ENCODE results near the gene TULP1. TPM values are rescaled to one million over a fixed set of nuclear protein-coding genes. Genes with fewer than 3 reads are reported as not detected.

TULP1 gene
- total RNA-seq, 1 experiment from 2014 or later = not detected

DNA sequence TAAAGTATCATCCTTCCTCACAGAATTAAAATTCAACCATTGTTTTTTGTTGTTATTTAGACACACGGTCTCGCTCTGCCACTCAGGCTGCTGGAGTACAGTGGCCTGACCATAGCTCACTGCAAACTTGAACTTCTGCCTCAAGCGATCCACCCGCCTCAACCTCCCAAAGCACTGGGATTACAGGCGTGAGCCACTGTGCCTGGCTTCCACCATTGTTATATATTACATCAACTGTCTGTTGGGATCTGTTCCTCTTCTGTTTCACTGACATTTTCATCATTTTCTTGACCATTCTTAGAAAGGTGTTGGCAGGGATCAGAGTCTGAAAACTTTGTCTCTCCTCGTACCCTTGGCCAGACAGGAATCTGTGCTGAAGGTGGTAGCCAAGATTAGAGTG lies 21.3 kb upstream of the TULP1 start:
- TF ChIP-seq, protein P1, sequence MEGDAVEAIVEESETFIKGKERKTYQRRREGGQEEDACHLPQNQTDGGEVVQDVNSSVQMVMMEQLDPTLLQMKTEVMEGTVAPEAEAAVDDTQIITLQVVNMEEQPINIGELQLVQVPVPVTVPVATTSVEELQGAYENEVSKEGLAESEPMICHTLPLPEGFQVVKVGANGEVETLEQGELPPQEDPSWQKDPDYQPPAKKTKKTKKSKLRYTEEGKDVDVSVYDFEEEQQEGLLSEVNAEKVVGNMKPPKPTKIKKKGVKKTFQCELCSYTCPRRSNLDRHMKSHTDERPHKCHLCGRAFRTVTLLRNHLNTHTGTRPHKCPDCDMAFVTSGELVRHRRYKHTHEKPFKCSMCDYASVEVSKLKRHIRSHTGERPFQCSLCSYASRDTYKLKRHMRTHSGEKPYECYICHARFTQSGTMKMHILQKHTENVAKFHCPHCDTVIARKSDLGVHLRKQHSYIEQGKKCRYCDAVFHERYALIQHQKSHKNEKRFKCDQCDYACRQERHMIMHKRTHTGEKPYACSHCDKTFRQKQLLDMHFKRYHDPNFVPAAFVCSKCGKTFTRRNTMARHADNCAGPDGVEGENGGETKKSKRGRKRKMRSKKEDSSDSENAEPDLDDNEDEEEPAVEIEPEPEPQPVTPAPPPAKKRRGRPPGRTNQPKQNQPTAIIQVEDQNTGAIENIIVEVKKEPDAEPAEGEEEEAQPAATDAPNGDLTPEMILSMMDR (IDR thresholded peaks at IDR 0.05; ENCODE audit: unreplicated experiment) = no peak
- POLR2A ChIA-PET = interaction anchor here (0.5 kb wide), 1 partner anchor 34 kb away, joined by 3 read pairs; no protein-coding TSS in a partner anchor
- intact Hi-C loops (cut with micrococcal nuclease) = no loop called here
- H3K4me1 Mint-ChIP-seq (ENCODE audit: insufficient read depth, unreplicated experiment) = no peaks in the 10 kb centered on the region
- peaks cover 12% of the 10 kb centered on the region for H3K27me3 Mint-ChIP-seq (ENCODE audit: insufficient read depth, unreplicated experiment)
- no peaks in the 10 kb centered on the region for H3K9me3 Mint-ChIP-seq (ENCODE audit: unreplicated experiment)
- no peak overlapping the region for H3K4me3 Mint-ChIP-seq (ENCODE audit: unreplicated experiment)
- CTCF ChIA-PET = interaction anchor here (2.0 to 2.6 kb wide), 2 partner anchors 11 to 18 kb away, joined by 8 to 12 read pairs; no protein-coding TSS in a partner anchor
- no peak overlapping the region for H3K27ac Mint-ChIP-seq (ENCODE audit: low read depth, unreplicated experiment)
- BruUV-seq (replicated peaks) = no TSS peak
- H3K36me3 Mint-ChIP-seq (ENCODE audit: insufficient read depth, unreplicated experiment) = no peaks in the 10 kb centered on the region
- no peak for DNase-seq (ENCODE audit: unreplicated experiment)

DNA sequence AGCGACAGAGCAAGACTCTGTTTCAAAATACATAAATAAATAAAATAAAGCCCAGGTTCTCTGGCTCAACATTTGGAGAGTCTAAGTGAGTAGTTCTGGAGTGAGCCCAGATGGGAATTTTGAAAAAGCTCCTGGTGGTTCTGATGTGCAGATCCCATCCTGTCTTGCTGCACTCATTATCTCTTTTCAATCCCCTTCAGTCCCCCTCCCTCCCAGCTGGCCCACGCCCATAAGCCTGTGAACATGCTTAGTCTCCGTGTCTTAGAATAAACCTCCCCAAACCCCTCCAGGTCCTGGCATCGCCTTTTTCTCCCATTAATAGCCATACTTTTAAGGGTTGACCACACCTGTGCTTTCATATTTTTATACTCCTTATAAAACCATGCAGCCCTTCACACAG lies 19.4 kb upstream of the TULP1 start:
- Mint-ChIP-seq H3K36me3 (ENCODE audit: insufficient read depth, unreplicated experiment) (no peaks in the 10 kb centered on the region), H3K9me3 (ENCODE audit: unreplicated experiment) (no peaks in the 10 kb centered on the region), H3K27ac (ENCODE audit: low read depth, unreplicated experiment) (no peak overlapping the region), H3K4me1 (ENCODE audit: insufficient read depth, unreplicated experiment) (no peaks in the 10 kb centered on the region), H3K4me3 (ENCODE audit: unreplicated experiment) (no peak overlapping the region), H3K27me3 (ENCODE audit: insufficient read depth, unreplicated experiment) (peaks cover 12% of the 10 kb centered on the region)
- CTCF ChIA-PET = interaction anchor here (0.5 to 2.6 kb wide), 4 partner anchors 9 to 212 kb away, joined by 4 to 12 read pairs (median 8); no protein-coding TSS in a partner anchor
- BruUV-seq (replicated peaks) = no TSS peak
- intact Hi-C loops (cut with micrococcal nuclease) = no loop called here
- no peak for DNase-seq (ENCODE audit: unreplicated experiment)
- POLR2A ChIA-PET = interaction anchor here (0.6 to 1.5 kb wide), 3 partner anchors 37 to 273 kb away, joined by 3 to 4 read pairs (median 3); partner anchors contain the start of gene ZNF76
- TF ChIP-seq, protein P1 (IDR thresholded peaks at IDR 0.05; ENCODE audit: unreplicated experiment) = no peak

DNA sequence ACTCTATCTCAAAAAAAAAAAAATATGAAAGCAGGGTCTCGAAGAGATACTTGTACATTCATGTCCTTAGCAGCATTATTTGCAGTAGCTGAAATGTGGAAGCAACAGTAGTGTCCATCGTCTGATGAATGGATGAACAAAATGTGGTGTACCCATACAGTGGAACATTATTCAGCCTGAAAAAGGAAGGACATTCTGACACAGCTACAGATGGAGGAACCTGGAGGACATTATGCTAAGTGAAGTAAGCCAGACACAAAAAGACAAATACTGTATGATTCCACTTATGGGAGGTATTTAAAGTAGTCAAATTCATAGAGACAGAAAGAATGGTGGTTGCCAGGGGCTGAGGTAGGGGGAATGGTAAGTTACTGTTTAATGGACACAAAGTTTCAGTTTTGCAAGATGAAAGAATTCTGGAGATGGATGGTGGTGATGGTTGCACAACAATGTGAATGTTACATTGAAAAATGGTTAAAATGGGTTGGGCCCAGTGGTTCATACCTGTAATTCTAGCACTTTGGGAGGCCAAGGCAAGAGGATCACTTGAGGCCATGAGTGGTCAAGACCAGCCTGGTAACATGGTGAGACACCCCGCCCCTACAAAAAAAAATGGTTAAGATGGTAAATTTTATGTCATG lies 11.8 kb upstream of the TULP1 start:
- no peak for DNase-seq (ENCODE audit: unreplicated experiment)
- BruUV-seq (replicated peaks) = no TSS peak
- Mint-ChIP-seq H3K4me1 (ENCODE audit: insufficient read depth, unreplicated experiment) (peaks cover 4% of the 10 kb centered on the region), H3K9me3 (ENCODE audit: unreplicated experiment) (no peaks in the 10 kb centered on the region), H3K36me3 (ENCODE audit: insufficient read depth, unreplicated experiment) (no peaks in the 10 kb centered on the region), H3K4me3 (ENCODE audit: unreplicated experiment) (no peak overlapping the region), H3K27me3 (ENCODE audit: insufficient read depth, unreplicated experiment) (no peaks in the 10 kb centered on the region), H3K27ac (ENCODE audit: low read depth, unreplicated experiment) (no peak overlapping the region)
- intact Hi-C loops (cut with micrococcal nuclease) = no loop called here
- ChIA-PET CTCF (interaction anchor here (0.6 to 6.6 kb wide), 9 partner anchors 9 to 219 kb away, joined by 3 to 90 read pairs (median 5); partner anchors contain the start of gene ARMC12), POLR2A (interaction anchor here (0.8 to 1.2 kb wide), 2 partner anchors 123 to 209 kb away, joined by 3 read pairs; no protein-coding TSS in a partner anchor)
- TF ChIP-seq, protein P1 (IDR thresholded peaks at IDR 0.05; ENCODE audit: unreplicated experiment) = no peak
